Mucosa of stomach (tissue), 1 donor: ENCODE data around the gene PYDC1.
"Not testable (repeated sequence)": the region's sequence is repeated elsewhere in the genome, so short reads cannot be mapped to it uniquely, and the experiment has no call there.

ENCODE experiments used
- H3K27me3 ChIP-seq: one replicate; pipeline ENCODE4 v1.7.0; 2013; ENCODE audit warnings: mild to moderate bottlenecking, low read length; ENCODE audit not compliant: control insufficient read depth, insufficient read depth
- H3K36me3 ChIP-seq: one replicate; pipeline ENCODE4 v1.7.0; 2013; ENCODE audit warnings: low read length; ENCODE audit not compliant: control insufficient read depth, insufficient read depth
- H3K4me1 ChIP-seq: one replicate; pipeline ENCODE4 v1.7.0; 2013; ENCODE audit warnings: mild to moderate bottlenecking, low read length; ENCODE audit not compliant: control insufficient read depth, insufficient read depth
- H3K4me3 ChIP-seq: one replicate; pipeline ENCODE4 v1.7.0; 2013; ENCODE audit warnings: low read length
- H3K9ac ChIP-seq: one replicate; pipeline ENCODE4 v1.7.0; 2013; ENCODE audit warnings: mild to moderate bottlenecking, low read length, moderate library complexity
- H3K9me3 ChIP-seq: one replicate; pipeline ENCODE4 v1.7.0; 2013; ENCODE audit warnings: mild to moderate bottlenecking, low read length, moderate library complexity; ENCODE audit not compliant: control insufficient read depth
- donor health status: Pancreatic carcinoma.

PYDC1 gene

GRCh38 chr16:31200821-31201568, 15.9 kb downstream of the PYDC1 start:
- Histone ChIP-seq H3K4me1 (peaks cover 19% of the 10 kb centered on the region), H3K27me3 (no peaks in the 10 kb centered on the region), H3K4me3 (no peak overlapping the region), H3K36me3 (no peaks in the 10 kb centered on the region), H3K9me3 (no peaks in the 10 kb centered on the region), H3K9ac (peak overlapping the region; percentile 61)

DNA sequence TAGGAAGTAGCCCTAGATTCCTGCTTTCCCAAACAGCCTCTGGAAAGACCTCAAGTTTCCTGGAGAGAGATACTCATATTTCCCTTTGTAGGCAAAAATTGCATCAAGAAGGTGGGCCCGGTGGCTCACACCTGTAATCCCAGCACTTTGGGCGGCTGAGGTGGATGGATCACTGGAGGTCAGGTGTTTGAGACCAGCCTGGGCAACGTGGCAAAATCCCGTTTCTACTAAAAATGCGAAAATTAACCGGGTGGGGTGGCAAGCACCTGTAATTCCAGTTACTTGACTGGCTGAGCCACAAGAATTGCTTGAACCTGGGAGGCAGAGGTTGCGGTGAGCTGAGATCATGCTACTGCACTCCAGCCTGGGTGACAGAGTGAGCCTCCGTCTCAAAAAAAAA, 16.8 kb downstream of the PYDC1 start:
- not testable (repeated sequence) for H3K27me3 ChIP-seq, H3K9ac ChIP-seq, H3K36me3 ChIP-seq, H3K4me3 ChIP-seq, H3K9me3 ChIP-seq
- H3K4me1 ChIP-seq = peaks cover 19% of the 10 kb centered on the region

GRCh38 chr16:31199430-31200041, 17.4 kb downstream of the PYDC1 start:
- Histone ChIP-seq H3K36me3 (no peaks in the 10 kb centered on the region), H3K9me3 (no peaks in the 10 kb centered on the region), H3K27me3 (no peaks in the 10 kb centered on the region), H3K9ac (no peak overlapping the region), H3K4me3 (no peak overlapping the region), H3K4me1 (peaks cover 19% of the 10 kb centered on the region)

DNA sequence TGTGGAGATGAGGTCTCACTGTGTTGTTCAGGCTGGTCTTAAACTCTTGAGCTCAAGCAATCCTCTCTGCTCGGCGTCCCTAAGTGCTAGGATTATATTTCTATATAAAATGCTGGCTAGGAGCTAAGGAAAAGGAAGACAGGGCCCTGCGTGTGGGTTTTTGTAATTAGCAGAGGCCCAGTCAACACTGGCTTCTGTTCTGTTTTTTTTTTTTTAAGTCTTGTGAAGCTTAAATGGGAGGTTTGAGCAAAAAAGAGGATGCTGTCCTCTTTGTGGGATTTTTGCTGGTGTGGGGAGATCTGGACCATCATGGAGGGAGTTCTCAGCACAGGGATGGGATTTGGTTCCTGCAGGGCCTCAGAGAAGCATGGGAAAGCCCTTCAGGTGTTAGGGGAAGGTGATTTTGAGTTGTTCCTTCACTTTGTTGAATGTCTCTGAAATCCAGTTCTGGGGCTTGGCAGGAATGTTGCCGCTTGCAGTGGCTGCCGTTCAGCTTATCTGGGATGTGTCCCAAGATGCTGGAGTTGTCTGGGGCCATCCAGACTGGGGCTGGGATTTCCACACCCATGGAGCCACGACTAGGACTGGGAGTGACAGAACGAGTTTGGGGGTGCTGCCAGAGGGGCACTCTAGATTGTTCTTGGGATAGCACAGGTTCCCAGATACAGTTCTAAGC, 18.6 kb downstream of the PYDC1 start:
- Histone ChIP-seq H3K9ac (no peak overlapping the region), H3K9me3 (no peaks in the 10 kb centered on the region), H3K27me3 (no peaks in the 10 kb centered on the region), H3K4me3 (no peak overlapping the region), H3K36me3 (no peaks in the 10 kb centered on the region), H3K4me1 (peaks cover 19% of the 10 kb centered on the region)

DNA sequence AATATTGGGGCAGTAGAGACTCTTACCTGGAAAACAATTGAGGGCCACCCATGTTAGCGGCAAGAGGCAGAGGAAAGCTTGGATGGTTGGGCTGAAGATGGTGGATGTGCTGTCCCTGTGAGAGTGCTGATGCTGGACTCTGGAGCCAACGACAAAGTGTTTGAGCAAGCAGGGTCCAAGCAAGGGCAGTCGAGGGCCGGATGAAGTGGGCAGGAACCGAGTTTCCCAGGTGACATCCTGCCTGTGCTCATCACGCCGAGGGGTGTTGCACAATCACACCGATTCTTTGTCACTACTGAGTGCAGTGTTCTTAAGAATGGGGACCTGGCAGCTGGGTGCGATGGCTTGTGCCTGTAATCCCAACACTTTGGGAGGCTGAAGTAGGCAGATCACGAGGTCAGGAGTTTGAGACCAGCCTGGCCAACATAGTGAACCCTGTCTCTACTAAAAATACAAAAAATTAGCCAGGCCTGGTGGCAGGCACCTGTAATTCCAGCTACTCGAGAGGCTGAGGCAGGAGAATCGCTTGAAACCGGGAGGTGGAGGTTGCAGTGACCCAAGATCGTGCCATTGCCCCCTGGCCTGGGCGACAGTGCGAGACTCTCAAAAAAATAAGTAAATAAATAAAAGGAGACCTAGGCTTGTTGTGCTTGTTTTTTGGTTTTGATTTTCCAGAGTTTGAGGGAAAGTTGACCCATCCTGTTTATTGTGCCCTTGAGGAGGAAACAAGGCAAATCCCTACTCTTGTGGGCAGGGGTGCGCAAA, 20.4 kb downstream of the PYDC1 start:
- H3K4me1 ChIP-seq = peaks cover 7% of the 10 kb centered on the region
- no peak overlapping the region for H3K4me3 ChIP-seq
- no peak overlapping the region for H3K9ac ChIP-seq
- no peaks in the 10 kb centered on the region for H3K27me3 ChIP-seq
- H3K9me3 ChIP-seq = no peaks in the 10 kb centered on the region
- peaks cover 6% of the 10 kb centered on the region for H3K36me3 ChIP-seq

- not testable (repeated sequence) for H3K36me3 ChIP-seq, H3K4me3 ChIP-seq, H3K9me3 ChIP-seq, H3K27me3 ChIP-seq, H3K4me1 ChIP-seq, H3K9ac ChIP-seq
Measured at GRCh38 chr16:31195861-31196260, 21.1 kb downstream of the PYDC1 start.

GRCh38 chr16:31194898-31195297, 22.0 kb downstream of the PYDC1 start:
- H3K9me3 ChIP-seq = no peaks in the 10 kb centered on the region
- no peak overlapping the region for H3K9ac ChIP-seq
- no peaks in the 10 kb centered on the region for H3K4me1 ChIP-seq
- no peaks in the 10 kb centered on the region for H3K27me3 ChIP-seq
- no peak overlapping the region for H3K4me3 ChIP-seq
- peaks cover 12% of the 10 kb centered on the region for H3K36me3 ChIP-seq

DNA sequence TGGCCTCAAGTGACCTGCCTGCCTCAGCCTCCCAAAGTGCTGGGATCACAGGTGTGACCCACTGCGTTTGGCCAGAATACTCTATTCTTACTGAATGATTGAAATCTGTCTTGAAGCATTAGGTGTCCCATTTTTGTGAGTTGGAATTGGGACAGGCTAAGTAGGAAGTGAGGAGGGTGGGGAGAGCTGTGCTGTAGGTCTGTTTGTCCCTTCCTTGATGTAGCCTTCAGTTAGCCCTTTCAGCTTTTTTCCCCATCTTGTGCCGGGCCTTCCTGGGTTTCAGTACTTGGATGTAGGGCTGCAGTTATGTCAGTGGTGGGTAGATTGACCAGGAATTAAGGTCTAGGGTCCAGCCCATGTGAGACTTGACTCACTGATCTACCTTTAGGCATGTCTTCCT, 23.1 kb downstream of the PYDC1 start:
- no peaks in the 10 kb centered on the region for H3K27me3 ChIP-seq
- no peaks in the 10 kb centered on the region for H3K9me3 ChIP-seq
- H3K9ac ChIP-seq = no peak overlapping the region
- H3K4me3 ChIP-seq = no peak overlapping the region
- peaks cover 18% of the 10 kb centered on the region for H3K36me3 ChIP-seq
- H3K4me1 ChIP-seq = no peaks in the 10 kb centered on the region

DNA sequence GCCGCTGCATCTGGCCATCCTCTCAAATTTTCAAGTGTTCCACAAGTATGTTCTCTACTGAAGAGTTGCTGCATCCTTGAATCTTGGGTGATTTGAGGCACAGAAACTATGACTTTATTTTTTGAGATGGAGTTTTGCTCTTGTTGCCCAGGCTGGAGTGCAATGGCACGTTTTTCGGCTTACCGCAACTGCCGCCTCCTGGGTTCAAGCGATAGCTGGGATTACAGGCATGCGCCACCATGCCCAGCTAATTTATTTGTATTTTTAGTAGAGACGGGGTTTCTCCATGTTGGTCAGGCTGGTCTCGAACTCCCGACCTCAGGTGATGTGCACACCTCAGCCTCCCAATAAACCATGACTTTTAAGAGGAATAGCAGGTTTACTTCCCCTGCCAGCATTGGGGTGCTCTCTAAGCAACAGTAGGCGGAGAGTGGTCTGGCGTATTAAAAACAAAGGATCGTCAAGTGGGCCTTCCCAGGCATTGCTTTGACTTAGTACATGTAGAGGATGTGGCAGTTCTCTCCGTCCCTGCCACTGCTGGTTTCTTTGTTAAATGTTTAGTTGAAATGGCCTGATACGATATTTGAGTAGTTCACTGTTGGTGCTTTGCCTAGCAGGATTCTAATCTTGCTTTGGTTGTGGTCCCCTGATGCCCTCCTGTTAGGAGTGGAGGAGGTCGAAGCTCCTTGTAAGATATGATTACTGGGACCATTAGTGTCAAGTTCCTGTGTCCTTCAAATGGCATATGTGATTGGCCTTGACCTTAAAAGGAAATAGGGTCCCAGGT, 23.9 kb downstream of the PYDC1 start:
- Histone ChIP-seq H3K9me3 (no peaks in the 10 kb centered on the region), H3K4me1 (no peaks in the 10 kb centered on the region), H3K27me3 (no peaks in the 10 kb centered on the region), H3K36me3 (peaks cover 18% of the 10 kb centered on the region), H3K4me3 (no peak overlapping the region), H3K9ac (no peak overlapping the region)

DNA sequence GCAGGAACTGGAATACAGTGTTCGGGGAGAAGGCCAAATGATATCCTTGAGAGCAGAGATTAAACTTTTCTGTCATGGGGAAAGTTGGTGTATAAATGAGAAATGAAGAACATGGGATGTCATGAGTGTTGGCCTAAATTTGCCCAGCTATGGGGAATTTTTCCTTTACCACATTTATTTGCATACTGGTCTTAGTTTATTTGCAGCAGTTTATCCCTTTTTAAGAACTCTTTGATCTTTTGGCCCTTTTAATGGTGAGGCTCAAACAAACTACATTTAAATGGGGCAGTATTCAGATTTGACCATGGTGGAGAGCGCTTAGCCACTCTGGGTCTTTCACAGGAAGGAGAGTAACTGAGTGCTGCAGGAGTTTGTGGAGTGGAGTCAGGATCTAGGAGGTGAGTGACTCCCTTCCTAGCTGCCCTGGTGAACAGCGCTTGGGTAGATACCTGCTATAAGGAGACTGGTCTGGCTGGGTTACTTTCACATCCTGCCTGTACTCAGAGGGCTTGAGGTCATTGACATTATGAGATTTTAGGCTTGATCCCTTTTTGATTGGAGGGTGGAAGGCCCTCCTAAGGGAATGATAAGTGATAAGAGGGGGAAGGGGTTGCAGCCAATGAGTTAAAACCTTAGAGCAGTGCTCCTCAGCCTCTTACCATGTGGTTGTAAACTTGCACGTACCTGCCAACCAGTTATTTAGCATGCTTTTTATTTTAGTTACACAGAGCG, 25.1 kb downstream of the PYDC1 start:
- Histone ChIP-seq H3K27me3 (no peaks in the 10 kb centered on the region), H3K9me3 (no peaks in the 10 kb centered on the region), H3K9ac (no peak overlapping the region), H3K36me3 (peaks cover 20% of the 10 kb centered on the region), H3K4me3 (no peak overlapping the region), H3K4me1 (no peaks in the 10 kb centered on the region)

DNA sequence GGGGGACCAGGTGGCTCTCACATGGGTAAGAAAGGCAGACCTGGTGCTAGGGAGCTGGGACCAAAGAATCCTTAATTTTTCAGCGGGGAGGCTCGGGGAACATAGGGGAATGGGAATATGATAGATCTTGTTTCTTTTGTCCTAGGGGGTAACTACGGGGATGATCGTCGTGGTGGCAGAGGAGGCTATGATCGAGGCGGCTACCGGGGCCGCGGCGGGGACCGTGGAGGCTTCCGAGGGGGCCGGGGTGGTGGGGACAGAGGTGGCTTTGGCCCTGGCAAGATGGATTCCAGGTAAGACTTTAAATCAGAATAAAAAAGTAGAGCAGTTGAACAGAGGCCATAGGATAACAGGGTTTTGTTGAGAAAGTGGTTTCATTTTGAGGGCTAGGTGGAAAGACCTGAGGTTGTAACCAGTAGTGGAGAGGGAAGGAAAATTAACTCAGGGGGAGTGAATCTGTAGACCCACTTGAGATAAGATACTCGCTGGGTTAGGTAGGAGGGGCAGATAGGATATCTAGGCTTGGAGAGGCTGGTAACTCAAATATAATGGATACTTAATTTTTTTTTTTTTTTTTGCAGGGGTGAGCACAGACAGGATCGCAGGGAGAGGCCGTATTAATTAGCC, 26.0 kb downstream of the PYDC1 start:
- Histone ChIP-seq H3K4me1 (no peaks in the 10 kb centered on the region), H3K9ac (no peak overlapping the region), H3K27me3 (no peaks in the 10 kb centered on the region), H3K4me3 (no peak overlapping the region), H3K36me3 (peaks cover 23% of the 10 kb centered on the region), H3K9me3 (no peaks in the 10 kb centered on the region)
